HG03565 (cell line): ENCODE data around the gene KYNU.

Experiments used
- ATAC-seq: cut with Tn5 transposase; IDR thresholded peaks from one replicate; pipeline ENCODE4 v1.9.1; 2021; ENCODE audit warnings: mild to moderate bottlenecking, moderate library complexity; ENCODE audit not compliant: unreplicated experiment

The KYNU gene

DNA sequence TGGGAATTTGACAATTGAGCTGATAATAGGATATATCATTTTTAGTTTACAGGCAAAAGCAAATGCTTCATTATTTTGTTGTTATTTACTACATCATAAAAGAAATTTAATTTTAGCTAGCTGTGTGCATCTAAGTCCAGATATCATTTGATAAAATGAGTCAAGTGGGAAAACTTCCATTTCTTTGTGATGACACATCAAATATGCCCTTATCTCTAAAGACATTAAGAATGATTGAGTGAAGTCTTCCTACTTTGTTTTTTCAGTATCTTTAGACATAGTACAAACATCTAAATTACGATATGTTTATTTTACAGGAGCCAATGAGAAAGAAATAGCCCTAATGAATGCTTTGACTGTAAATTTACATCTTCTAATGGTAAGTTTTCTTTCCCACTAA, 77.0 kb downstream of the KYNU start:
- no peak for ATAC-seq

DNA sequence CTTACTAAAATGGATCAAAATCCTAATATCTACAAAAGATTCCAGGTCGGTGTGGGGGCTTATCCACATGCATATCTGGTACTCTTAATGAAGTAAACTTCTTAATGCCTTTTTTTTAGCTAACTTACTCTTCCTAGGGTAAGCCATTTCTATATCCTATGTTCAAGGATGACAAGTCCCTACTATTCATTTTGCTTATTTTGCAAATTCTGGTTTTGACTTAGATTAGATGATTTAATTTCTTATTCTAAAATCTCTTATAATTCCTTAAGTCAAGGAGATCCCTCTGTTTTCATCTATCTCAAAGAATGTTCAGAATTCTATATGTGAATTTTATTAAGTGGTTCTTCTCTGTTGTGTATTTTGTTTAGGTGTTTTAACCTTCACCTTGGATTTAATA, 79.7 kb downstream of the KYNU start:
- ATAC-seq, result no peak

DNA sequence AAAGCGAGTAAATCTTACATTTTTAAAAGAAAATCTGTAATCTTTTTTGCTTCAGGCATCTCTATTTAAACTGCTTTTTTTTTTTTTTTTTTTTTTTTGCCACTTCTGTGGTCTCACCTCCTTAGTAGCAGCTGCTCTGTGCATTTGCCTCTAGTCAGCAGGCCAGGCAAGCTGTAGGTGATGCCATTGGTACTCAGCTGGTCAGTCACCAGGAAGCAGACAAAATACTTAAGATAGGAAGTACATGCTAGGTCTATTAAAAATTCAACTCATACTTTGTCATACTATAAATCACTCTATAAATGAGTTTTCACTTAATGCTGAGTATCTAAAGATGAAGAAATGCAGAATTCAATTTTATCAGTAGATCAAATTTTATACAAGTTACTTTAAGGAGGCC, 83.7 kb downstream of the KYNU start:
- no peak for ATAC-seq

GRCh38 chr2:142965443-142965842, 88.0 kb downstream of the KYNU start:
- ATAC-seq, result no peak

GRCh38 chr2:142966284-142966683, 88.8 kb downstream of the KYNU start:
- no peak for ATAC-seq

DNA sequence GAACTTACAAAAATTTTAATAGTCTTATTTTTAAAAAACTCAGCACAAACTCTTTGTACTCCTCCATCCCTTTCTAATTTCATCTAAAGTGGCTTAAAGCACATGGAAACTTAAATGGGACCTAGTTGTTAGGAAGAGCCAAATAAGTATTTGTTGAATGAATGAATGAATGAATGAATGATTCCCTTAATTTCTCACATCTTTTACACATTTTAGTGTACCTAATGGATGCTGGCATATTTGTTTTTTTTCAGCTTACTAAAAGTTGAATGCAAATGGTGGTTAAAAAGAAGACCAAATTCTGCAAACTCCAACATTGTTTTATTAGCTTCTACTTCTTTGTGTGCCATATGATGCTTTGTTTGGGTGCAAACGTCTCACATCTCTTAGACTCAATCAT, 89.6 kb downstream of the KYNU start:
- ATAC-seq, result no peak

DNA sequence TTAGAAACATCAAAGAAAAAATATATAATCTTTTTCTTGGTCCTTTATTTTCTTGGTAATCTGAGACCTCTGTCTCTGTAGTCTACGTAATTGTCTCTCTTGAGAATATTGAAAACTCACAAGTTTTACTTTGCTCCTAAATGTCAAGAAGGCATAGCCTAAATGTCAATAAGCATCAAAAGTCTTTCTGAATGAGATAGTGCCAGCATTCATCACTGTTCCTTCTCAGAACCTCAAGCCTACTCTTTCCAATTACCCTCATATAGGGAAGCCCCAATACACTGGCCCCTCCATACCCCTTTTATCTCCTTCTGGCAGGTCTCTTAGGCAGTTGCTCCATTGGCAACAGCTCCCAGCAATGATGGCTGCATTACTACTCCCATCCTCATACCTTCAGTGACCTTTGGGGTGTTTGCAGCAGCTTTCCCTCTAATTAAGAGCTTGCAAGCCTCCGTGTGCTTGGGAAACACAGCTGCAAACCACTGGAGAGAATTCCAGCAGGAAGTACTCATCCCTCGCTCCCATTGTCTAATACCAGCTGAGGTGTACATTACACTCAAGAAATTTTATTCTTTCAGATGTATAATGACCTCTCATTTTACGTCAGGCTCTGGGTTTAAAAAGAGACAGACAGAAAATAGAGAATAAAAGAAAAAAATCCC, 95.8 kb downstream of the KYNU start:
- no peak for ATAC-seq

- no peak for ATAC-seq
Observed at GRCh38 chr2:142973822-142974207, 96.4 kb downstream of the KYNU start.

- no peak for ATAC-seq
Observed at GRCh38 chr2:142974288-142975024, 97.0 kb downstream of the KYNU start.

DNA sequence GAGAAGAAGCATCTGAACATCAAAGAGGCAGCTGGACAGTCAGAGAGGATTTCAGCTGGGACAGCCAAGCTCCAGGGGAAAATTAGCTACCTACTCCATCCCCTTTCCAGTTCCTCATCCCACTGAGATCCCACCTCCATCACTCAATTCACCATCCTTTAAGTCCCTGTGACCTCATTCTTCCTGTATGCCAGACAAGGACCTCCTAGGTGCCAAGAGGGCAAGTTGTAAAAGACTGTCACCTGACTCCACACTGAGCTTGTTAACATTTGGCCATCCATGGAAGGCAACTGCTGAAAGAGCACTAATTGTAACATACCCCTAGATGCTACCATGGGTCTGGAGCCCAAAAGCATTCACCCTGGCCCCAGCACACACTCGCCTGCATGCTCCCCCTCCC, 97.8 kb downstream of the KYNU start:
- no peak for ATAC-seq

- peak; percentile 34 for ATAC-seq
Observed at GRCh38 chr2:142980246-142981068, 103.0 kb downstream of the KYNU start.

DNA sequence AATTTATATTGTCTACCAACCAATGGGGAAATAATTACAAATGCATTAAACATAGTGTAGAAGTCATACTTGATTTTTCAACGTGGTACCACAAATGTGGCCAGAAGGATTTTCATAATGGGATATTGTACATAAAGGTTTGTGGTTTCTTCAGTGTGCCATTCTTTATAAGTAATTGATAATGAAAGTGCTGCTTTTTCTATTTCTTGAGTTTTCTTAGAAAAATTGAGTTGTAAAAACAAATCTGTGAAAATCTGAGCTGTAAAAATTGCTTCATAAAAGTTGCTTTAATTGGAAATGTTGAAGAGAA, 103.6 kb downstream of the KYNU start:
- ATAC-seq, result no peak

DNA sequence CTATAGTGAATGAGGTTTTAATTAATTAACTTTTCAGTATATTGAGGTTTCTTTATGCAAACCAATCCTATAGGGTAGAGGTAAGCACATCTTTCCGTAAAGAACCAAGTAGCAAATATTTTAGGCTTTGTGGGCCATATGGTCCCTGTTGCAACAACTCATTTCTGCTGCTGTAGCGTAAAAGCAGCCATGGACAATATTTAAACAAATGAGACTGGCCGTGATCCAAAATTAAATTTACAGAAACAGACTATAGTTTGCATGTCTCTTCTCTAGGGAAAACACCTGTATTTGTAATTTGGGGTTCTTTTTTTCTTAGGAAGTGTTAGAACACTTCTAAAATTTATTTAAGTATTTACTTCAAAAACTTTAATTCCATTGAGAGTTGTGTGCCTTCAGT, 104.3 kb downstream of the KYNU start:
- ATAC-seq, result no peak

DNA sequence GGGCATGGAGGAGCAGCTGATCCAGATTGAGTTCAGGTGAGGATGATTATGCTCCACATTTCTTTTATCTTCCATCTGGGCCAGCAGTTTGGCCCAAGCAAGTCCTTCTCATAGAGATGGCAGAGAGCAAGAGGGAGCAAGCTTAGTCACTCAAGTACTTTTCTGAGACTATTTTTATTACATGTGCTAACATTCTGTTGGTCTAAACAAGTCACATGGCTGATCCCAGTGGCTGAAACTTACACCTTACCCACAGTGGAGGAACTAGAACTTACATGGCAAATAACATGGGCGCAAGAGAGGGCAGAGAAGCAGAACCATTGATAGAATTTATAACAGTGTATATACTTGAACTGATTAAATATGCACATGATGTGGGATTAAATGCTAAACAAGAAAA, 105.7 kb downstream of the KYNU start:
- peak; percentile 69 for ATAC-seq

- ATAC-seq, result no peak
Observed at GRCh38 chr2:142984657-142985056, 107.2 kb downstream of the KYNU start.

GRCh38 chr2:142987044-142987443, 109.6 kb downstream of the KYNU start:
- no peak for ATAC-seq

- peak; percentile 74 for ATAC-seq
Observed at GRCh38 chr2:142989273-142990204, 112.1 kb downstream of the KYNU start.

DNA sequence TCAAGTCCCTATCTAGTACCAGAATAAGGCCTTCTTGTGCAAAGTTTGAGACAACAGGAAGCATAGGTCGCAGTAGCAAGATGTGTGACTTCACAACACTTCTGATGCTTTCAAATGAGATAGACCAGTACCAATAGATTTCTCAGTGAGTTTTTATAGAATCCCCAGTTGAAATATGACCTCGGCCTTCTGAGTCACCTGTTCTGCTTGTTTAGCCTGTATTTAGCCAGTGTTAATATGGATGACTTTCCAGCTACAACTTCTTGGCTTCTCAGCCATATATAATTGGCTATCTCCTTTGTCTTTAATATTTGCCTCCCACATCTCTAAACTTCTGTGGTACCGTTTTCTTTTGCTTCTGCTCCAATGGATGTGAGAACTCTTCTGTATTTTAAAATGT, 113.8 kb downstream of the KYNU start:
- no peak for ATAC-seq

- no peak for ATAC-seq
Observed at GRCh38 chr2:142992840-142993239, 115.4 kb downstream of the KYNU start.

GRCh38 chr2:142993771-142994170, 116.3 kb downstream of the KYNU start:
- no peak for ATAC-seq

DNA sequence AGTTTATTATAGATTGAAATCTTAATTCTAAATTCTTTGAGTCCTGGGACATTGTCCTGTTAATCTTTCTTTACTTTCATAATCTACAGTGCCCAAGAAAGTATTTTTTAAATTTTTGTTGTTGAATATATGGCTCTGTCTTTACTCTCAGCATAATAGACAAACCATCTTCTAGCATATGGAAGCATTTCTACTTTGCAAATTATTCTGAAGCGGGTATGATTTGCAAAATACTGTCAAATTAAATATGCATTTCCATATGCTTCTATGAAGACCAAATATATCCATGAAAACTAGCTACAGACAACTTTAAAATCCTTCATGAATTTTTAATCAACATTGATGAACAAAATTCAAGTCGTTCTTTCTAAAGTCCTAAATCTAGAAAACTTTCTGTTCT, 117.2 kb downstream of the KYNU start:
- ATAC-seq, result no peak
